GM12865 (cell line): Measurements from ENCODE around the gene MYOCD.

Source experiments
- DNase-seq: peaks from one replicate; pipeline ENCODE4 v3.0.0; 2010; ENCODE audit warnings: low read depth
- H3K4me3 ChIP-seq: 2 replicates; pipeline ENCODE4 v1.5.1; 2011; ENCODE audit warnings: mild to moderate bottlenecking, low read depth, low read length, control low read depth
- TF ChIP-seq, protein P1 (sequence below): IDR thresholded peaks from 2 replicates; pipeline ENCODE4 v1.5.1; 2011; ENCODE audit warnings: low read length, control low read depth, low read depth, inconsistent platforms; ENCODE audit not compliant: insufficient read depth; ENCODE audit errors: missing control alignments

Gene MYOCD

GRCh38 chr17:12737740-12738469 is 72.2 kb downstream of the MYOCD start:
- no peak for DNase-seq
- no peak overlapping the region for H3K4me3 ChIP-seq
- TF ChIP-seq, protein P1, sequence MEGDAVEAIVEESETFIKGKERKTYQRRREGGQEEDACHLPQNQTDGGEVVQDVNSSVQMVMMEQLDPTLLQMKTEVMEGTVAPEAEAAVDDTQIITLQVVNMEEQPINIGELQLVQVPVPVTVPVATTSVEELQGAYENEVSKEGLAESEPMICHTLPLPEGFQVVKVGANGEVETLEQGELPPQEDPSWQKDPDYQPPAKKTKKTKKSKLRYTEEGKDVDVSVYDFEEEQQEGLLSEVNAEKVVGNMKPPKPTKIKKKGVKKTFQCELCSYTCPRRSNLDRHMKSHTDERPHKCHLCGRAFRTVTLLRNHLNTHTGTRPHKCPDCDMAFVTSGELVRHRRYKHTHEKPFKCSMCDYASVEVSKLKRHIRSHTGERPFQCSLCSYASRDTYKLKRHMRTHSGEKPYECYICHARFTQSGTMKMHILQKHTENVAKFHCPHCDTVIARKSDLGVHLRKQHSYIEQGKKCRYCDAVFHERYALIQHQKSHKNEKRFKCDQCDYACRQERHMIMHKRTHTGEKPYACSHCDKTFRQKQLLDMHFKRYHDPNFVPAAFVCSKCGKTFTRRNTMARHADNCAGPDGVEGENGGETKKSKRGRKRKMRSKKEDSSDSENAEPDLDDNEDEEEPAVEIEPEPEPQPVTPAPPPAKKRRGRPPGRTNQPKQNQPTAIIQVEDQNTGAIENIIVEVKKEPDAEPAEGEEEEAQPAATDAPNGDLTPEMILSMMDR, result no peak

DNA sequence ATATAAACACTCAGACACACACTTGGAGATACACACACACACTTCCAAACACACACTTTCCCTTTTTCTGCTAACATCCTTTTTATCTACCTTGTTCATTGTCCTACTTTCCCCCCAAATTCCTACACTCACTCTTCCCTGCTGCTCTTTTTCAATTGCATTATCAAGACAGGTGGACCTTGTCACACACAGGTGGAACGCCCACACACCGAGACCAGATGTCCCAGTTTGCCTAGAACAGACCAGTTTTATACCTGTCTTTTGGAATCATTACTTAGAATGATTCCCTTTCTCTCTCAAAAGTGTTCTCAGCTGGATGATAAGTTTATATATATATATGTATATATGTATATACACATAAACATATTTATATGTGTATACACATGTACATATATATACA is 72.9 kb downstream of the MYOCD start:
- TF ChIP-seq, protein P1, result no peak
- no peak overlapping the region for H3K4me3 ChIP-seq
- no peak for DNase-seq

DNA sequence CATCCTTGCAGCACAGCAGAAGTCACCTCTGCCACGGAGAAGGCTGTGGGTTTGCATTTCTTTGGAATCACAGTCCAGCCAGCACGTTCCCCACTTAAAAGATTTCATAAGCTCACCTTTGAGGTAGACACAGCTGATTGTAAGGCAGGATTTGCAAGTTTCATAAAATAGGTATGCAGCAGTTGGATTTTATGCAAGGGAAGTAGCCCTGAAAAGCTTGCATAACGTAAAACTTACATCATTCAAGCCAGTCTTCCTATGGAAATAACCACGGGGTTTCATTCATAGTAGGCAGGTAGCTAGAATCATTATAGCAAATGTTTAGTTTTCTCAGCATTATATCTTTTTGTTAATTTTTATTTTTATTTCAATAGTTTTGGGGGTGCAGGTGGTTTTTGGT is 73.8 kb downstream of the MYOCD start:
- H3K4me3 ChIP-seq, result no peak overlapping the region
- DNase-seq, result no peak
- TF ChIP-seq, protein P1, result no peak

DNA sequence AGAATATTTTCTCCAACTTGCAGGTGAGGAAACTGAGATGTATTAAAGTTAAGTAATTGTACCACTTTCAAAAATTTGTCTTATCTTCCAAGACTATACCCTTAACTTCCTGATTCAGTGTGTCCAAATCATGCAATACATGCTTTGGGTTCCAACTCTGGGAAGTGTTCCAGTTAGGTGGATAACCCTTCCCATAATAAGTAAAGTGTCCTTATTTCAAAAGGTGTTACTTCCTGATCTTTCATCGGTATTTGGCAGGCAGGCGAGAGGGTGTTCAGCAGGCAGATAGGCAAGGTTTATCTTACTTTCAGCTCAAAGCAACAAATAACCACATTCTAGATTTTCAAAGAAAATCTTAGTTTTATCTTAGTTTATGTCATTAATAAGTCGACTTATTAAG is 77.4 kb downstream of the MYOCD start:
- no peak overlapping the region for H3K4me3 ChIP-seq
- DNase-seq, result no peak
- TF ChIP-seq, protein P1, result no peak

DNA sequence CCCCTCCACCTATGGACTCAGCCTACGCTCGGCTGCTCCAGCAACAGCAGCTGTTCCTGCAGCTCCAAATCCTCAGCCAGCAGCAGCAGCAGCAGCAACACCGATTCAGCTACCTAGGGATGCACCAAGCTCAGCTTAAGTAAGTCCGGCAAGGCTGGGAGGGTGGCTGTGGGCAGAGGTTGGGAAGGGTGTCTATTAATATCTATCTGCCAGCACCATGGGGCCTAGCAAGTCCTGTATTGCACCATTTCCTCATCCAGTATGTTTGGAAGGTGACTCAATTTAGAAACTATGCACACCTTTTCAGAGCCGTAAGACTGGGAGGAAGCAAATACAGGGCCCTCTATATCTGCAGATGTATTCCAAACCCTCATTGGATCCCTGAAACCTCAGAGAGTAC is 78.6 kb downstream of the MYOCD start:
- no peak for DNase-seq
- no peak overlapping the region for H3K4me3 ChIP-seq
- TF ChIP-seq, protein P1, result no peak

DNA sequence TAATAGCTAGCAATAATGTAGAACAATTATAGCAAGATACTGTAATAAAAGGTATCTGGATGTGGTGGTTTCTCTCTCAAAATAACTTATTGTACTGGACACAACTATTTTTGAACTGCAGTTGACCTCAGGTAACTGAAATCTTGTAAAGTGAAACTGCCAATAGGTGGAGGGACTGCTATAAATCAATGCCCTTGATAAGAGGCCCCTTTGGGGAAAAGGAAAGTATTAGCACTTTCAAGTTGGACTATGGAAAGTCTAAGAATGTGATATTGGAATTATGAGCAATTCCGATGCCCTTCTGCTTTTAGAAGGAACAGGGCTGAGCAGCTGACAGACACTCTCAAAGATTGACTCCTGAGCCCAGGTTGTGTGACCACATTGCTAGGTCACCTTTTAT is 79.1 kb downstream of the MYOCD start:
- TF ChIP-seq, protein P1, result no peak
- H3K4me3 ChIP-seq, result no peak overlapping the region
- DNase-seq, result no peak

GRCh38 chr17:12745486-12745885 is 79.8 kb downstream of the MYOCD start:
- no peak for DNase-seq
- TF ChIP-seq, protein P1, result no peak
- H3K4me3 ChIP-seq, result no peak overlapping the region
